Endothelial cell of umbilical vein (primary cell): ENCODE data around the gene FBXL22. TPM values are rescaled to one million over a fixed set of nuclear protein-coding genes. Genes with fewer than 3 reads are reported as not detected.

Source experiments
- BruUV-seq: library from RNA; stranded (reverse); fragments of 400-500 nt; replicated peaks from 2 replicates; lab custom pipeline; 2021; lab: Mats Ljungman, UMichigan
- CTCF ChIA-PET: fragments of 300-600, 350-600 bp; sonication (Branson Sonifier 250); formaldehyde crosslinking; loops from one replicate; lab custom pipeline; 2021; ENCODE audit warnings: antibody characterized with exemption, inconsistent platforms; lab: Charles Lee
- POLR2A ChIA-PET: fragments of 300-600, 350-600 bp; sonication (Branson Sonifier 250); formaldehyde crosslinking; loops from one replicate; lab custom pipeline; 2021; ENCODE audit warnings: antibody characterized with exemption, inconsistent platforms; lab: Charles Lee
- DNase-seq: peaks from one replicate; pipeline ENCODE4 v3.0.0-alpha.2; 2011; ENCODE audit warnings: low read depth, low spot score
- FAIRE-seq: peaks from 2 replicates; lab custom pipeline; 2011; peaks lifted over from hg19 to GRCh38; lab: Jason Lieb, UNC
- H2AFZ ChIP-seq: 2 replicates; pipeline ENCODE4 v1.6.0; 2012; ENCODE audit warnings: low read depth, low read length, control low read depth, inconsistent platforms
- H3K27ac ChIP-seq: 2 replicates; pipeline ENCODE4 v1.5.1; 2011; ENCODE audit warnings: low read depth, mild to moderate bottlenecking, control low read depth, low read length, moderate library complexity; ENCODE audit not compliant: insufficient read depth
- H3K27me3 ChIP-seq, 2 experiments: 2 replicates each; pipeline versions ENCODE4 v1.6.0 to v1.6.1; 2011; ENCODE audit warnings: low read length in 2 of 2, mixed read lengths in 1 of 2; ENCODE audit not compliant: control insufficient read depth in 2 of 2, insufficient read depth in 2 of 2
- H3K36me3 ChIP-seq, 2 experiments: 2 replicates in 1 of 2; 3 replicates in 1 of 2; pipeline ENCODE4 v1.5.1; 2011; ENCODE audit warnings: low read length in 2 of 2, mild to moderate bottlenecking in 1 of 2, moderate library complexity in 1 of 2; ENCODE audit not compliant: control insufficient read depth in 2 of 2, insufficient read depth in 2 of 2; ENCODE audit errors: extremely low read depth in 1 of 2
- H3K4me1 ChIP-seq: 3 replicates; pipeline ENCODE4 v1.5.1; 2011; ENCODE audit warnings: mild to moderate bottlenecking, low read length; ENCODE audit not compliant: control insufficient read depth, insufficient read depth; ENCODE audit errors: extremely low read depth
- H3K4me2 ChIP-seq: 2 replicates; pipeline ENCODE4 v1.6.1; 2011; ENCODE audit warnings: low read length, control low read depth, mixed read lengths; ENCODE audit not compliant: insufficient read depth
- H3K4me3 ChIP-seq, 3 experiments: fragments of 200-600 bp in 1 of 3; sonication (generic), shearing (Covaris generic) in 1 of 3; replicated peaks in 1 of 3; 2 replicates each; pipeline ENCODE4 v1.5.1; 2011 to 2016; ENCODE audit warnings: control low read depth in 3 of 3, low read length in 3 of 3, mild to moderate bottlenecking in 2 of 3, inconsistent platforms in 1 of 3, low read depth in 1 of 3, moderate library complexity in 1 of 3; ENCODE audit not compliant: insufficient read depth in 1 of 3
- H3K79me2 ChIP-seq: 2 replicates; pipeline ENCODE4 v1.6.0; 2012; ENCODE audit warnings: low read length, inconsistent platforms; ENCODE audit not compliant: control insufficient read depth, insufficient read depth
- H3K9ac ChIP-seq: replicated peaks from 2 replicates; pipeline ENCODE3; 2011; ENCODE audit warnings: low read length, control low read depth; ENCODE audit not compliant: insufficient read depth; ENCODE audit errors: extremely low read depth
- H3K9me1 ChIP-seq: replicated peaks from 3 replicates; pipeline ENCODE4 v1.6.0; 2011; ENCODE audit warnings: mild to moderate bottlenecking, low read length; ENCODE audit not compliant: control insufficient read depth, insufficient read depth; ENCODE audit errors: extremely low read depth
- H3K9me3 ChIP-seq: replicated peaks from 2 replicates; pipeline ENCODE4 v1.5.1; 2012; ENCODE audit warnings: low read length, inconsistent platforms; ENCODE audit not compliant: control insufficient read depth, insufficient read depth
- H4K20me1 ChIP-seq: replicated peaks from 2 replicates; pipeline ENCODE3; 2011; ENCODE audit warnings: mild to moderate bottlenecking, low read length; ENCODE audit not compliant: control insufficient read depth, insufficient read depth; ENCODE audit errors: extremely low read depth
- CTCF ChIP-seq, 2 donors: IDR thresholded peaks; 1 replicate in 1 of 2; 2 replicates in 1 of 2; pipeline ENCODE4 v1.5.1; 2011; ENCODE audit warnings: low read length in 2 of 2, mild to moderate bottlenecking in 2 of 2, moderate library complexity in 2 of 2, control low read depth in 1 of 2, inconsistent platforms in 1 of 2, low read depth in 1 of 2; ENCODE audit not compliant: insufficient read depth in 1 of 2; ENCODE audit errors: extremely low read depth in 1 of 2
- EZH2 ChIP-seq: IDR thresholded peaks from 2 replicates; pipeline ENCODE4 v1.6.1; 2012; ENCODE audit warnings: borderline replicate concordance, low read depth, mild to moderate bottlenecking, moderate library complexity, low read length, inconsistent platforms; ENCODE audit not compliant: severe bottlenecking
- FOS ChIP-seq: IDR thresholded peaks from 2 replicates; pipeline ENCODE4 v1.6.1; 2011; ENCODE audit warnings: mild to moderate bottlenecking, low read length, moderate library complexity, borderline replicate concordance; ENCODE audit not compliant: insufficient read depth
- GATA2 ChIP-seq: IDR thresholded peaks from 2 replicates; pipeline ENCODE4 v1.7.0; 2011; ENCODE audit warnings: low read depth, mild to moderate bottlenecking, moderate library complexity, mixed read lengths, low read length; ENCODE audit not compliant: insufficient read length, insufficient read depth
- JUN ChIP-seq: IDR thresholded peaks from 2 replicates; pipeline ENCODE4 v1.6.1; 2011; ENCODE audit warnings: borderline replicate concordance, low read depth; ENCODE audit not compliant: insufficient read length, insufficient read depth
- MAX ChIP-seq: IDR thresholded peaks from 2 replicates; pipeline ENCODE4 v1.6.1; 2011; ENCODE audit not compliant: insufficient read depth, insufficient read length
- MYC ChIP-seq: IDR thresholded peaks from one replicate; pipeline ENCODE4 v1.6.1; 2011; ENCODE audit warnings: mild to moderate bottlenecking, low read depth, low read length
- POLR2A ChIP-seq: IDR thresholded peaks from 2 replicates; pipeline ENCODE4 v1.6.1; 2012; ENCODE audit warnings: low read depth, mild to moderate bottlenecking, control low read depth, low read length
- POLR2AphosphoS5 ChIP-seq: IDR thresholded peaks from 2 replicates; pipeline ENCODE4 v1.6.1; 2012; ENCODE audit warnings: low read depth, mild to moderate bottlenecking, control low read depth, low read length, moderate library complexity; ENCODE audit not compliant: insufficient read depth
- dilution Hi-C: fragments of 300-500 bp; cut with MboI; formaldehyde crosslinking; loops from one replicate; pipeline ENCODE4 v1.15.0; 2019; ENCODE audit warnings: low sequenced_read_pairs; ENCODE audit not compliant: extremely low pct_ligation_motif_present
- intact Hi-C: fragments of 100-400 bp; cut with micrococcal nuclease; formaldehyde crosslinking; loops from one replicate; pipeline ENCODE4 v1.10.0; 2022
- polyA plus RNA-seq, 4 experiments: library from polyadenylated mRNA; depleted of rRNA in 3 of 4; stranded (reverse) in 3 of 4; unstranded in 1 of 4; fragments of >200 nt; gene quantifications; 2 replicates each; pipeline versions ENCODE4 v1.2.1 to v1.2.3, GENCODE V29; 2011 to 2012; ENCODE audit warnings: missing spikeins in 1 of 4
- total RNA-seq: library from RNA; stranded (reverse); gene quantifications from 2 replicates; pipeline ENCODE4 v1.2.3, GENCODE V29; 2021

FBXL22 gene
- total and polyA plus RNA-seq, 2 donors (not counting 3 experiments of a cell fraction or from before 2014, with no cell fraction given) = 0.06 TPM; not detected in 1

- BruUV-seq = no TSS peak
- DNase-seq (no peak), FAIRE-seq (peak; percentile 38)
- dilution Hi-C loops (no loop called here), intact Hi-C loops (no loop called here)
- TF ChIP-seq POLR2A (no peak), CTCF (IDR thresholded peaks at IDR 0.05; ENCODE audit: extremely low read depth in 1 of 2, insufficient read depth in 1 of 2, low read depth in 1 of 2, low read length in 2 of 2) (no peak), EZH2 (no peak), JUN (no peak), FOS (no peak), POLR2AphosphoS5 (no peak), MYC (no peak), MAX (no peak), GATA2 (no peak)
- ChIA-PET CTCF (interaction anchor here (0.9 to 1.8 kb wide), 7 partner anchors 9 to 461 kb away, joined by 3 to 6 read pairs (median 3); partner anchors contain the start of gene FBXL22), POLR2A (no interaction called here)
- H3K4me2 ChIP-seq = no peak overlapping the region
- H3K4me1 ChIP-seq = peaks cover 22% of the 10 kb centered on the region
- no peaks in the 10 kb centered on the region for H3K9me3 ChIP-seq
- H3K27me3 ChIP-seq = no peaks in the 10 kb centered on the region
- no peak overlapping the region for H3K27ac ChIP-seq
- no peak overlapping the region for H3K9ac ChIP-seq
- no peak overlapping the region for H3K4me3 ChIP-seq
- H4K20me1 ChIP-seq = no peaks in the 10 kb centered on the region
- no peak overlapping the region for H2AFZ ChIP-seq
- H3K36me3 ChIP-seq = peaks cover 5 to 17% of the 10 kb centered on the region in 2 experiments
- no peaks in the 10 kb centered on the region for H3K79me2 ChIP-seq
- no peaks in the 10 kb centered on the region for H3K9me1 ChIP-seq
These were observed 9.1 kb downstream of the FBXL22 start for GRCh38 chr15:63606308-63606707.
